H1 (cell line): Measurements from ENCODE around the gene MEMO1.

Source experiments
- CEBPB ChIP-seq: IDR thresholded peaks from 2 replicates; pipeline ENCODE4 v1.6.1; 2012; ENCODE audit warnings: low read depth, low read length
- EP300 ChIP-seq, 2 experiments: IDR thresholded peaks; 1 replicate in 1 of 2; 2 replicates in 1 of 2; pipeline ENCODE4 v1.6.1; 2011 to 2012; ENCODE audit warnings: low read depth in 2 of 2, low read length in 2 of 2, mild to moderate bottlenecking in 2 of 2, borderline replicate concordance in 1 of 2, inconsistent platforms in 1 of 2, moderate library complexity in 1 of 2
- POLR2AphosphoS5 ChIP-seq: IDR thresholded peaks from 2 replicates; pipeline ENCODE4 v1.6.1; 2011; ENCODE audit warnings: low read depth, low read length

DNA sequence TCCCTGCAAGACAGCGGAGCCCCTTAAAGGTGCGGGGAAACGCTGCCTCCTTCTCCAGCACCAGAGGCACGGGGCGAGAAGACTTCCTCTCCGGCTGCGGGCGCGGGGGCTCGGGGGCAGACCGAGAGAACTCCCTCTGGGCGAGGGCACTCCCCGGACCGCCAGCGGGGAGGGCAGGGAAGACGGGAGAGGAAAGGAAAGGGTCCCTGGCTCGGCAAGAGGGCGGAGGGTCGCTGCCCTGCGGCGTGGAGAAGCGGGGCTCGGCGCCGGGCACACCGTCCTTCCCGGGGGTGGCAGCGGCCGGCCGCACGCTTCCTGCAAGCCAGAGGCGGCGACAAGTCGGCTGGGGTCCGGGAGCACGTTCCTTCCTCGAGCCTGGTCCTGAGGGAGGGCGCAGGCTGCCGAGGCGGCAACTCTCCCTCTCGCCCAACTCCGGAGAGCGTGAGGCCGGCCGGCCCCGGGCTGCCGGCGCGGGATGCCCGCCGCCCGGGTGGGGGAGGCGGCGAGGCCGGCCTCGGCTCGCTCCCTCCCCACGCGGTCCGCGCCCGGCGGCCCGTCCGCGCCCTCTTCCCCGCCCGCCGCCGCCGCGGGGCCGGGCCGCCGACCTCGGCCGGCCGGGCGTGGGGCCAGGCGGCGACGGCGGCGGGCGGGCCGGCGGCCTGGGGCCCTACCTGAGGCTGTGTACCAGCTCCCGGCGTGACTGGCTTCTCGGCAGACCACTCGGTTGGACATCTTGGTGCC lies 1.1 kb downstream of the MEMO1 start:
- no peak for TF ChIP-seq EP300 (IDR thresholded peaks at IDR 0.05; ENCODE audit: borderline replicate concordance in 1 of 2, low read depth in 2 of 2, low read length in 2 of 2)
- no peak for TF ChIP-seq CEBPB
- TF ChIP-seq POLR2AphosphoS5: no peak
